HG03558 (cell line): ENCODE measurements around the gene SPATA31D3.
"Not testable (repeated sequence)": the region's sequence is repeated elsewhere in the genome, so short reads cannot be mapped to it uniquely, and the experiment has no call there.

ENCODE experiments used
- ATAC-seq: cut with Tn5 transposase; IDR thresholded peaks from one replicate; pipeline ENCODE4 v1.9.1; 2021; ENCODE audit warnings: moderate number of reproducible peaks; ENCODE audit not compliant: unreplicated experiment; ENCODE audit errors: extremely low read depth

The SPATA31D3 gene

GRCh38 chr9:81943393-81943792, at the start of gene SPATA31D3:
Gene SPATA31D3 (plus strand): TSS chr9:81943500. CDS start chr9:81943586, 86 bp downstream.
- not testable (repeated sequence) for ATAC-seq

DNA sequence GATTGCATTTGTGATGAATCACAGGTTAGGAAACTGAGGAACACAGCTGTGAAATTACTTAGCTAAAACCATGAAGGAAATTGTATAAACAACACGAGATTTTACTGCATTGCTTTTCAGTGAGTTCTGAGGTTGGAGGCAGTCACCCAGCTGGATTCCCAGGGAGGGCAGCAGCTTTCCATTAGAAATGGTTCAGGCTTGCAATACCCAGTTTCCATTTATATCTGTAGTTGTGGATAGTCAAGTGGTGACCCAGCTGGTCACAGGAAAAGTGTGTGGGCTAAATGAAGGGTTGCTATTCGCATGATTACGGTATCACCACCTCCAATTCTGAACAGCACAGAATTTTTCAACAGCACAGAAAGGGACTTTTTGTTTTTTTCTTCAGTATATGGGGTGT, 49.4 kb upstream of the SPATA31D3 start:
- no peak for ATAC-seq

DNA sequence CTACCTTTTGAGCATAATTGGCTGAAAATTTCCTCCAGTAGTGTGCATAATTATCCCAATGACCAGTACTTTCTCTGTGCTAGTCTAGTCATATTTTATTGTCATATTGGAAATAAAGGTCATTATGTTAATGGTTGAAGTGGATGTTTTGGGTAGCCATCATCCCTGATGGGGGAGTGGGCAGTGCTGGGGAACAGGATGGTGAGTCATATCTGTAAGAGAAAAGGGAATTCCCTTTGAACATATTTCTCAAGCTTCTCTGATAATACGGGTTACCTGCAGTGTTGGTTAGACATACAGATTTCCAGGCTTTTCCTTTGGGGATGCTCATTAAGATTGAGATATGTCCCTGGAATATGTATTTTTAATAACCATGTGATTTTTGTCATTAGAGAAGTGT, 48.4 kb upstream of the SPATA31D3 start:
- no peak for ATAC-seq

DNA sequence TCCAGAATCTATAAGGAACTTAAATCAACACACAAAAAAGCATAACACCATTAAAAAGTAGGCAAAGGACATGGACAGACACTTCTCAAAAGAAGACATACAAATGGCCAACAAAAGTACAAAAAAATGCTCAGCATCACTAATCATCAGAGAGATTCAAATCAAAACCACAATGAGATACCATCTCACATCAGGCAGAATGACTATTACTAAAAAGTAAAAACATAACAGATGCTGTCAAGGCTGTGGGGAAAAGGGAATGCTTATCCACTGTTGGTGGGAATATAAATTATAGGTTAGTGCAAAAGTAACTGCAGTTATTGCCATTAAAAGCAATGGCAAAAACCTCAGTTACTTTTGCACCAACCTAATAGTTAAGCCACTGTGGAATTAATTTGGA, 47.2 kb upstream of the SPATA31D3 start:
- no peak for ATAC-seq

DNA sequence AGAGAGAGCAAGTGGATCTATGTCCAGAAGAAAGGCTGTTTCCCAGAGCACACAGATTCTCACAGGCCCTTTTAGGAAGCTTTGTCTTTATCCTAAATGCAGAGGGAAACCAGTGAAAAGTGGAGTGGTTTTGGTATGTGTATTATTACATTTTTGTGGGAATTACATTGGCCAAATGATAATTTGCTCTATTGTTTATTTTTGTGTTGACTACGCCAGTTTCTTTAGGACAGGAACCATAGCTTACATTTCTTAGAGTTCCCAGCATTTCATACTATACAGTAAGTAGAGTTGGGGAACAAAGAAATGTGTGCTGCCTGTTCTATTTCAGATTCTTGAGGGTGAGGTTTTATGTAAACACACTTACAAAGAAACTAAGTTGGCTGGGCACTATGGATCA, 44.4 kb upstream of the SPATA31D3 start:
- no peak for ATAC-seq

DNA sequence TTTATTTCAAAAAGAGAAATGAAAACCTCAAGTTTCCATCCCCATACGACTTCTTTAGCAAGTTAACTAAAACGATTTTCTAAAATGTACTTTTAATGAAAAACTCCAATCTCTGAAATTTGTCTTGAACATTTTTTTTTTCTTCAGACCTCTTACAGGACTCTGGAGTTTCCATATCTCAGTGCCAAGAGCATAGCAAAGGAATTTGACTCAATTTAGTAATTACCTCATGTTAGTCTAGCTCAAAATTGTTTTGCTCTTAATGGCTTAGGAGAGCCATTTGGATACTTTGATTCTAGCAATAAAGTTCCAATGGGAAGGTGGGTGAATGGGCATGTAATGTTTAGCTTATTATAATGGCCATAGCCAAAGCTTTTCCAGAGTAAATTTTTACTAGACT, 41.1 kb upstream of the SPATA31D3 start:
- no peak for ATAC-seq

- no peak for ATAC-seq
Observed at GRCh38 chr9:81902626-81903025, 40.7 kb upstream of the SPATA31D3 start.

GRCh38 chr9:81906671-81907070, 36.6 kb upstream of the SPATA31D3 start:
- ATAC-seq = no peak

GRCh38 chr9:81912135-81912534, 31.2 kb upstream of the SPATA31D3 start:
- ATAC-seq = no peak

DNA sequence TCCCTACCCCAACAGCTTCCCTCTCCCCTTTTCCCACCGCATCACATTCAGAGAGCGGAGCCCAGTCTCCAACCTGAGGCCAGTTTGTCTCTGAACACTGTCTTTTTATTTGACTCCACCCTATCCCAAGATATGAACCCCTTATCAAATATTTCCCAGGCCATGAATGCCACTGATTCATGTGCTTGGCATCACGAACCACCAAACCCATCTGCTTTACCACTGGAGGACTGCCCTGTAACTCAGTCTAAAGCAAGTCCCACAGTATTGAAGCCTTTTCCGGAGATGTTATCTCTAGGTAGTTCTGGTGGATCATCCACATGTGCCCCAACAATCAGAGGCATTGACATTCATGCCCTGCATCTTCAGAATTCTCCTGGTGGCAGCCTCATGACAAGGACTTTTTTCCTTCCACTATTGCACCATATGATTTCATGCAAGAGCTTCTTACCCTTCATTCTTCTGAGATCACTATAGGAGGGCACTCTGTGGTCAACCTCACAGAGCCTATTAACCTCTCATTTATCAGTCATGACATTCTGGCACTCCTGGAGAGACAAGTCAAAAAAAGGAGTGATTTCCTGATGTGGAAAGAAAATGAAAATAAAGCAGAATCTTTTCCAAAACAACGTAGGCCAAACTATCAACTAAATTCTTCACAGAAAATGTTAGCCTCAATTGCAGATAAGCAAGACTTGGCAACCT, 27.3 kb upstream of the SPATA31D3 start:
- ATAC-seq = no peak

DNA sequence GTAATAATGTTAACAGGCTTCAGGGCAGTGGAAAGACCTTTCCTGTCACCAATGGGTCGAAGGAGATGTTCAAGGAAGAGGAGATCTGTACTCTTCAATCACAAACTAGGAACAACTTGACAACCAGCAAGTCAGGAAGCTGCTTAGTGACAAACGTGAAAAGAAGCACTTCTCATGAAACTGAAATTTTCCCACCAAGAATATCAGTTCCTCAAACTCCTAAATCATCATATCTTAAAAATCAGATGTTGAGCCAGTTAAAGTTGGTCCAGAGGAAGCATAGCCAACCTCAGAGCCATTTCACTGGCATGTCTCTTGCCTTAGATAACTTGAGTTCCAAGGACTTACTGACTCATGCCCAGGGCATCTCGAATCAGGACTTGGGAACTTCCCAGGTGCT, 24.8 kb upstream of the SPATA31D3 start:
- not testable (repeated sequence) for ATAC-seq

- ATAC-seq = not testable (repeated sequence)
Observed at GRCh38 chr9:81928305-81928704, 15.0 kb upstream of the SPATA31D3 start, which contains the start of gene SPATA31D4. Gene SPATA31D4 (plus strand): TSS chr9:81928428. CDS start chr9:81928514, 86 bp downstream.

- not testable (repeated sequence) for ATAC-seq
Observed at GRCh38 chr9:81930147-81930546, 13.2 kb upstream of the SPATA31D3 start.

DNA sequence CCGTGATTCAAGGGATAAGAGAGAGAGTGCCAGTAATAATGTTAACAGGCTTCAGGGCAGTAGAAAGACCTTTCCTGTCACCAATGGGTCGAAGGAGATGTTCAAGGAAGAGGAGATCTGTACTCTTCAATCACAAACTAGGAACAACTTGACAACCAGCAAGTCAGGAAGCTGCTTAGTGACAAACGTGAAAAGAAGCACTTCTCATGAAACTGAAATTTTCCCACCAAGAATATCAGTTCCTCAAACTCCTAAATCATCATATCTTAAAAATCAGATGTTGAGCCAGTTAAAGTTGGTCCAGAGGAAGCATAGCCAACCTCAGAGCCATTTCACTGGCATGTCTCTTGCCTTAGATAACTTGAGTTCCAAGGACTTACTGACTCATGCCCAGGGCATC, 9.8 kb upstream of the SPATA31D3 start:
- ATAC-seq = not testable (repeated sequence)

GRCh38 chr9:81948650-81949049, 5.3 kb downstream of the SPATA31D3 start:
- ATAC-seq = not testable (repeated sequence)

DNA sequence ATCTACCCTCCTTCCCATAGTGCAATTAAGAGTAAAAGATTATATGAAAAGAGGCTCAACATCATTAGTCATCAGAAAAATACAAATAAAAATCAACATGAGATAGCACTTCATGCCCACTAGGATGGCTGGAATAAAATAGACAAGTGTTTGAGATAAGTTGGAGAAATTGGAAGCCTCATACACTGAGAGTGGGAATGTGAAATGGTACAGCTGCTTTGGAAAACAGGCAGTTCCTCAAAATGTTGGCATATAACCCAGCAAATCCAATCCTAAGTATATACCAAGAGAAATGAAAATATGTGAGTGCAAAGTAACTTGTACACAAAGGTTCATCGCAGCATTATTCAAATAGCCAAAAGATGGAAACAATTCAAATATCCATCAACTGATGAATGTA, 9.8 kb downstream of the SPATA31D3 start:
- no peak for ATAC-seq

DNA sequence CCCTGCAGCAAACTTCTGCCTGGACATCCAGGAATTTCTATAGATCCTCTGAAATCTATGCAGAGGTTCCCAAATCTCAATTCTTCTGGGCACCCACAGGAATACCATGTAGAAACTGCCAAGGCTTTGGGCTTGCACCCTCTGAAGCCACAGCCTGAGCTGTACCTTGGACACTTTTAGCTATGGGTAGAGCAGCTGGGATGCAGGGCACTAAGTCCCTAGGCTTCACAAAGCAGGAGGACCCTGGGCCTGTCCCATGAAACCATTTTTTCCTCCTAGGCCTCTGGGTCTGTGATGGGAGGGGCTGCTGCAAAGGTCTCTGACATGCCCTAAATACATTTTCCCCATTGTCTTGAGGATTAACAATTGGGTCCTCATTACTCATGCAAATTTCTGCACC, 12.3 kb downstream of the SPATA31D3 start:
- no peak for ATAC-seq

DNA sequence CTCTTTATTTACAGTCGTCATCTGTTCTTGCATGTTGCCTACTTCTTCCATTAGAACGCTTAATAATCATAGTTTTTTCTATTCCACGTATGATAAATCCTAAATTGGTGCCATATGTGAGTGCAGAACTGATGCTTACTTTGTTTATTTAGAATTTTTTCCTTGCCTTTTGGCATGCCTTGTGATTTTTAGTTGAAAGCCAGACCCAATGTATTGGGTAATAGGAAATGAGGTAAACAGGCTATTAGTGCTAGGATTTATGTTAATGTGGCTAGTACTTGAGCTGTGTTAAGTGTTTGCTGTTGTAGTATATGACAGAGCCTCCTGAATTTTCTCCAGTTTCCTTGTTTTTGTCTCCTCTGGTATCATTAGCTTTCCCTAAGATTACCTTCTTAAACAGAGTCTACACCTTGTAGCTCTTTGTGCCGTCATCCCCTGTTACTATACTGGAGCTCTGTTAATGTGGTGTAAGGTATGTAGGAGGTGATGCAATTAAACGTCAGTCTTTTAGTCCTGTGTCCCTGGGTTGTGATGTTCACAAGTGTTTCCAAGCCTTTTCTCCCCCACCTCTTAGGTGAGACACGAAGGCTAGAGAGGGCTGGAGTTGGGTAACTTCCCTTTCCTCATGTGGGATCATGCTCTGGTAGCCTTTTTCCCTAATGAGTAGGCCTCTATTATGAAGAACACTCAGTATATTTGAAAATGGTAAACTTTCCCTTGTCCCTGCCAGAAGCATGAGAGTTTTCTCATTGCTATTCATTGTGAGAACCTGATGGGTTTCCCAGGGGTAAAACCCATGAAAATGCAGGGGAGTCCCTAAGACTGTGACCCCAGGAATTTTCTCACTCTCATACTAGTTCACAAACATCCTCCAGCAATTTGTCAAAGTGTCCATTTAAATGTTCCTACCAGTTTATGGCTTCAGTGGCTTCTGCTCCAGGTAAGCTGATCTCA, 21.2 kb downstream of the SPATA31D3 start:
- ATAC-seq = no peak

DNA sequence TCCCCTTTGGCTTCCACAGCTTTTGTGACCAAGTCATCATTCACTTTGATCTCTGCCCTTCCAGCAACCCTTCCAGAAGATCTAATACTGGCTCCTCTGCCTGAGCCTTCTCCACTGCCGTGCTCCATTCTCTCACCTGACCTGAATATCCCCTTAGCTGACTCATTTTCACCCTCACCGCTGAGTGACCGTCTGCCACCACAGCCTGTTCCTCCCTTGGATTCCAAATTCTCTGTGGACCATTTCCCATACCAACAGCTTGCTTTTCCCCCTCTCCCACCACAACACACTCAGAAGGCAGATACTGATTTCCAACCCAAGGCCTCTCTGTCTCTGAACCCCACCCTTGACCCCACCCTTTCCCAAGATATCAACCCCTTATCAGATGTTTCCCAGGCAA, 24.7 kb downstream of the SPATA31D3 start:
- ATAC-seq = no peak

DNA sequence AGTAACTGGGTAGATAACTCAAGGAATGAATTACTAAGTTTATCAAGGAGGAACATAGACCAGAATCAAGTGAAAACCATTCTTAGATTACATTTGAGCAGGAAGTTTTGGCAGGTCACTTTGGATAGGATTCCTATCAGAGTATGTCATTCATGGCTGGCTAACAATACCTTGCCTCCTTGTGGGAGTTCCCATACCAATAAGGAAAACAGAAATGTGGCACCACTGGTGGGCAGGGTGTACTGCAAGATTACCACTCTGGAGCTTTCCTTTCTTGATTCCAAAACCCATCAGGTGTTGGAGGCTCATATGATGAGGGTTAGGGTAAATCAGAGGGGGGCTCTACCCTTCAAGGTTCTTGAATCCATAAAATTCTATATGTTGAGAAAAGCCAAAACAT, 26.7 kb downstream of the SPATA31D3 start:
- ATAC-seq = no peak

- no peak for ATAC-seq
Observed at GRCh38 chr9:81971727-81972126, 28.4 kb downstream of the SPATA31D3 start.
